GM18867 (cell line): Measurements from ENCODE around the gene SLC6A11.

Experiments
- ATAC-seq: cut with Tn5 transposase; IDR thresholded peaks from one replicate; pipeline ENCODE4 v1.9.1; 2021; ENCODE audit warnings: mild to moderate bottlenecking, moderate library complexity; ENCODE audit not compliant: unreplicated experiment

The SLC6A11 gene

DNA sequence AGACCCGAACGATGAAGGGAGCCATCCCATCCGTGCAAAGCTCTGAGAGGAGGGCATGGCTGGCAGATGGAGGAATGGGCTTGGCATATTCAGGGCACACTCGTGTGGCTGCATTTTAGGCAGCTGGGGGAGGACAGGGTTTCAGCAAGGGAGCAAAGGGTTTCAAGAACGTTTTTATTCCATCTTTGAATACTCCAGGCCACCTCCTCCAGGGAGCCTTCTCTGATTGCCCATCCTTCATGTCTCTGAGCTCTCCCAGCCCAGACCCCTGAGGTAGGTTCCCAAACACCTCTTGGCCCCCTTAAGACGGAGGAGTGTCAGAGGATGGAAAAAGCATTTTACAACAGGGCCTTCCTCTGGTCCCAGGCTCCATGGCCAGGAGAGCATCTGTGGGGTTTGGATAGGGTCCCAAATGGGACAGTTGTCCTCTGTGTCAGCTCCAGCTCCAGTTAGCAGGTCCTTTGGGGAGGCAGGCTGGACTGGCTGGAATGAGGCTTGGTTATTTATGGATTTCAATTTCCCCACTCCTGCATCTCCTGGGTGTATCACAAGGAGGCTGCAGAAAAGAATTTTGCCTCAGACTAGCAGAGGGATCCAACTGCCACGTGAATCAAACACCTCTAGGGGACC, 158.8 kb downstream of the SLC6A11 start:
- ATAC-seq = no peak

DNA sequence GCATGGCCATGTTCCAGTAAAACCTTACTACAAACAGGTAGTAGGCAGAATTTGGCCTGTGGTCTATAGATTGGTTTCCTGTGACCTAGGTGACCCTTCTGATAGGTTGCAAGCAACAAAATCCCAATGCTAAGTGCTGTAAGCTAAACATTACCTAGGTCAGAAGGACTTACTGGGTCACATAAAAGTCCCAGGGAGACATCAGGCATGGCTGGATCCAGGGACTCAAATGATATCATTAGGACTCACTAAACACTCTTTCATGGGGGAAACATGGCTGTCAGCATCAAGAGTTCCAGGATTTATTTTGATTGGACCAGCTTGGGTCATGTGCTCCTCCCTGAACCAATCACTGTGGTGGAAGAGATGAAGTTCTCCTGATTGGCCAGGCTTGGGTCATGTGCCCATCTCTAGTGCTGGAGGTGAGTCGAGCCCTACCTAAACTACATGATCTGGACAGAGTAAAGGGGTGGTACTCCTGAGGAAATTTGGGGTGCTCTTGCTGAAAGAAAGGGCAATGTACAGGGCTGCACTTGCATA, 159.7 kb downstream of the SLC6A11 start:
- ATAC-seq = no peak

DNA sequence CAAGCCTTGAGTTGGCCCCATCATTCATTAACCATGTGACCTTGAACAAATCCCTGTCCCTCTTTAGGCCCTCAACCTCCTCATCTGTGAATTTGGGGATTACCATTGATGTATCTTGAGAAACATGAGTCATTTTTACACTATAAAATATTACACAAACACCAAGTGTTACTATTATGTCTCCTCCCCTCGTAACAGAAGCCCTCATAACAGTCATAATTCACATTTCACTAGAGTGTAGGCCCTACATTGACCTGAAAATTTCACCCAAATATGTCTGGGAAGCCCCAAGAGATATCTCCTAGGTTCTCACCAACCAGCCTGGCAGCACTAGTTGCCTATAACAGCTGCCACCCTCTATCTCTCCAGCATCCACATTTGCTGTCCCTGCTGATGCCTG, 160.7 kb downstream of the SLC6A11 start:
- ATAC-seq = no peak

DNA sequence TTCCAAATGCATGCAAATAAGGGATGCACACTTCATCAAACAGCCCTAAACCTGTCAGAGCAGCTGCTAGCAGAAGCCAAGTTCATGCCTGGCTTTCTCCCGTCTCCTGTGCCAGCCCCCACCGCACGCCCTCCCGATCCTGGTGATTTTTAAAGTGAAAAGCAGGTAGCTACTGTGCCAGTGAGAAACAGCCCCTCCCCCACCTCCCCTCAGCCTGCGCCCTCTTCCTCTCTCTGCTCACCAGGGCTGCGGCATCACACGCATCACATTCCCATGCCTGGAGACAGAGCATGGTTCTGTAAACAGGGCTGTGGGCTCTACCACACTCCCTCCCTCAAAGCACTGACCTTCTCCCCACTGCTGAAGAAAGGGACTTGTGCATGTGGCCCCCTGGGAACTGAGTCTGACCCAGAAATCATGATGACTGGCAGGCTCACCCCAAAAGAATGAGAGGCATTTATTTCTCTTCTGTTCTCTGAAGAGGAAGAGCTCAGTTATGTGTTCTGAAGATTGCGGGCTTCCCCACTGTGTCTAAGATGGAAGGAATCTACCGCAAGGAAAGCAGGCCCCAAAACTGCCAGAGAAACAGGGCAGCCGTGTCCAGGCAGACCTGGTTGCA, 162.0 kb downstream of the SLC6A11 start:
- no peak for ATAC-seq

DNA sequence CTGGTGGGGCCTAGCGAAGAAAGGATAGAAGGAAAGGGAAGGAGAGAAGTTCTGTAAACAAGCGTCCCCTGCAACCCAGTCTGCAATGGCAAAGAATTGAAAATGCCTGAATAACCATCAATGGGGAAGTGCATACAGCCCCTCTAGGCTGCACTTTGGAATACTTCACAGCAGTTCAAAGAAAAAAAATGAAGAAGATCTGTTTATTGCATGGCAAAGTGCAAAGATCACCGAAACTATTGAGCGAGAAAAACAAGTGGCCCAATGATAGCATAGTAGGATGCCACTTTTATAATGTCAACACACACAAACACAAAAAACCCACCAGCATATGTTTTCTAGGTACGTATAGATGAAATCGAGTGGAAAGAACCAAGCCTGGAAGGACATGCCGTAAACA, 162.9 kb downstream of the SLC6A11 start:
- no peak for ATAC-seq

DNA sequence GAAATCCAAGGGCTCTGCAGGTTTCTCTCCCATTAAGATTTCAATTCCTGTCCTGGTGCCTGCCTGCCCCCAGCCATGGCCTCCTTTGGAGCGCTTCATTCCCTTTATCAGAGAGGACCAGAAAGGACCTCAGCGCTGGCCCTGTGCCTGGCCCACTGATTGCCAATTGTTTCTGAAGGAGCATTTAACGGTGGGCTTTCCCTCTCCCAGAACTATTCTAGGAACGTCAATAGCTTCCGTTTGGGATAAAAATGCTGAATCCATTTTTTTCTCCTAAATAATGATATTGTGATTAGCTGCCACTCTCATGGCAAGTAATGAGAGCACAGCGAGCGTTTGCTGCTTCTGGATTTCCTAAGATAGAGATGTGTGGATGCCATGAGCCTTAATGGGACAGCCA, 164.3 kb downstream of the SLC6A11 start:
- no peak for ATAC-seq

DNA sequence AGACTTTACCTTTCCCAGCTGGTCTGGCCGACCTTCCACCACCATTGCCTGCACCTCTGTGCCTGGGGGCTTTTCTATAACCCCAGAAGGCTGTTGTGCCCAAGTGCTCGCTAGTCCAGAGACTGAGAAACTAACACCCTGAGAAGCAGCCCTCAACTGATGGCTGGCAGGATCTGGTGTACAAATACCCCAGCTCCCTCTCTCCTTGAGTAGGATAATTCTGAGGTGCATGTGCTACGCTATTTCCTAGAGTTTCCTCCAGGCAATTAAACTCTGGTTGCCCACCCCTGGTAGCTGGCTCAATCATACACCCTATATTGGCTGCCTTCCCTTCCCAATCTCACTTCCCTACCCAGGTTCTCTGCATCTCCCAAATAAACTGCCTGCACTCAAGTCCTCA, 165.0 kb downstream of the SLC6A11 start:
- no peak for ATAC-seq

DNA sequence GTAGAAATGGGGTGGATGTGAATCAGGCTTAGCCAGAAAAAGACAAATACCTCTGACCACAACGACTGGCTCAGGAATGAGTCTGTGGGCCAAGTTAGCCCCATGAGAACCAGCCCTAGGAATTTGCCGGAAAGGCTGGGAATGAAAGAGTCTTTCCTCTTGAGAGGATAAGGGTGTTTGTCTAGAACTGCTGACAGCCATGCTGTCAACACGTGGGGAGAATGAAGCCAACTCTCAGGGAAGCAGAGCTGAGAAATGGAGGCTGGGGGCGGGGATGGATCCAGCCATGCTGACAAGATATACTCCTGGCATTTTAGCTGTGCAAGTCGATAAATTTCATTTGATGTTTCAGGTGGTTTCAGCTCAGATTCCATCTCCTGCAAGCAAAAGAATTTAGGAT, 165.9 kb downstream of the SLC6A11 start:
- ATAC-seq = no peak

DNA sequence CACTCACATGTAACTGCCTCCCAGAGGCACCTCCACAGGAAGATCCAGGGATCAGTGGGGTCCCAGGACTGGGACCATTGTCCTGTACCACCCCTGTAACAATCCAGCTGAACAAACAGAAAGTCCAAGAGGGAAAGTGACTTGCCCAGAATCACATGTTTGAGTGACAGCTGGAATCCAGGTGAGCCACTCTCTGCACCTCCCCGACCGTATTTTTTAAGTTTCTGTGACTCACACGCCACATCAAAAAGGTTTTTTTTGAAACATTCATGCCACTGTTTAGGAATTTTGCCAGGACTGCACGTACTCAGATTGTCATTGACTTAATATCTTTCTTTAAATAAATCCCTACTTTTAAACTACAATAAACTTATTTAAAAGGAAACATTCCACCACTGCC, 166.8 kb downstream of the SLC6A11 start:
- ATAC-seq = no peak

DNA sequence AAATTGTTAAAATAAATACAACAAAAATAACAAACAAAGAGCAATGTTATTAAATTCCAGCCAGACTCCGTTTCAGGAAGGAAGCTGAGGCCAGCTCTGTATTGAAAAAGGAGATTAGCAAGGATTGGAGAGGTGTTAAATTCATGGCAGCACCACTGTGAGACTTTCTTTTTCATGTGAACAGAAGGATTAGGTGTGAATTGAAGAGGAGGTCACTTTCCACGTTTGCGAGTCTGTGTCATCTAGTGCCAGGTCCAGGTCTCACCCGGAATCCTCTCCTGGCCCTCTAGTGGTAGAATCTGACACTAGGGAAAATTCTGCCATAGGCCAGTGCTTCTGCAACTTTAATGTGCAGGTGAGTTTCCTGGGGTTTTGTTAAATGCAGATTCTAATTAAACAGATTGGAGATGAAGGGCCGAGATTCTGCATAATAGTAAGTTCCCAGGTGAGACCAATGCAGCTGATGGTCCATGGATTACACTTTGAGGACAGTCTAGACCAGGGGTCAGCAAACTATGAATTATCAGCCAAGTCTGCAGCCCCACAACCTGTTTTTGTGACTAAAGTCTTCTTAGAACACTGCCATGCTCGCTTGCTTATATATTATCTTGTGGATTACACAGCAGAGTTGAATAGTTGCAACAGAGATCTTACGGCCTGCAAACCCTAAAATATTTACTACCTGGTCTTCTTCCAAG, 167.3 kb downstream of the SLC6A11 start:
- ATAC-seq = no peak

DNA sequence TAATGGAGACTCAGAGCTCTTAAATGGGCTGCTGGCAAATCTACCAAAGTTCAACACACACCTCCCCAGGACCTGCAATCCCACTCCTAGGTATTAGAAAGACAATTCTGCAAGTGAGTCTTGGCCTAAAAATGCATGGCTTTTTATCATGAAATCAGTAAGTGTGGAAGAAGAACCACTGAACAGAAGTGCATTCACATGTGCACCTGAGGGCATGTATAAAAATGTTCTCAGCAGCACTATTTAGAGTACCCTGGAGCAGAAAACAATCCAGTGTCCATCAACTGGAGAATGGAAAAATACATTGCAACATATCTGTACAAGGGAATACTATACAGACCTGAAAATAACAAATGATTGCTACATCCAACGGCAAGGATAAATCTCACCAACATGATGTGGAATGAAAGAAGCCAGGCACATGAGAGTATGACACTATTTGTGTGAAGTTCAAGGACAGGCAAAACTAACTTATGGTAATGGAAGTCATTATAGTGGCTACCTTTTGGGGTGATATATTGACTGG, 168.4 kb downstream of the SLC6A11 start:
- no peak for ATAC-seq

DNA sequence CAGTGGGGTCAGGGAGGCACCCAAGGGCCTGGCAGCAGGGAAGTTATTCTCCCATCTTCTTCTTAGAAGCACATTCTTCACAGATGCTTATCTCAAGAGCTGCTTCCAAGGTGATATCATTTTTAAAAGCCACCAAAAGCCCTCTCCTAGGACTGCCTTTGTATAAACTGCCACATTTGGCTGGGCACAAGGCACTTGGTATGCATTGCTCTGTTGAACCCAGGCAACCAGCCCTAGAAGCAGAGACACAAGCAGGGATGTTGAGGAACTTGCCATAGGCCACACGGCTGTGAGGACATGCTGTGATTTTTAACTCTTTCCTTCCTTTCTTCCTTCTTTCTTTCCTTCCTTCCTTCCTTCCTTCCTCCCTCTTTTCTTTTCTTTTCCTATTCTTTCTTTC, 169.2 kb downstream of the SLC6A11 start:
- no peak for ATAC-seq

DNA sequence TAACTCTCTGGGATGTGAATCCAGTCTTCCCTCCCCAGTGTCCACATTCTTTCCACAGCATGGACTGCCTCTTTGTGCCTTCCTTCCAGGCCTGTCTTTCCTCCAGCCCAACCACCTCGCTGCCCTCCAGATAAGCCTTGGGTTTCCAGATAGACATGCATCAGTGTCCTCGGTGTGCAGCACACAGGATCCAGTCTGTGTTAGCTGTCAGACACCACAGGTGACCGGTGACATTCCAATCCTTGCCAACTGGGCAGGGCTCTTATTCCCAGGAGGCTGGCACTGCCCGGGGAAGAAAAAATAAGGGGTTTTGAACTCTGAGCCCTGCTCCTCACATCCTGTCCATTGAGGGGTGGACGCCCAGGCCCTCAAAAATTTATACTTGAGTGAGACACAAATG, 170.6 kb downstream of the SLC6A11 start:
- no peak for ATAC-seq

DNA sequence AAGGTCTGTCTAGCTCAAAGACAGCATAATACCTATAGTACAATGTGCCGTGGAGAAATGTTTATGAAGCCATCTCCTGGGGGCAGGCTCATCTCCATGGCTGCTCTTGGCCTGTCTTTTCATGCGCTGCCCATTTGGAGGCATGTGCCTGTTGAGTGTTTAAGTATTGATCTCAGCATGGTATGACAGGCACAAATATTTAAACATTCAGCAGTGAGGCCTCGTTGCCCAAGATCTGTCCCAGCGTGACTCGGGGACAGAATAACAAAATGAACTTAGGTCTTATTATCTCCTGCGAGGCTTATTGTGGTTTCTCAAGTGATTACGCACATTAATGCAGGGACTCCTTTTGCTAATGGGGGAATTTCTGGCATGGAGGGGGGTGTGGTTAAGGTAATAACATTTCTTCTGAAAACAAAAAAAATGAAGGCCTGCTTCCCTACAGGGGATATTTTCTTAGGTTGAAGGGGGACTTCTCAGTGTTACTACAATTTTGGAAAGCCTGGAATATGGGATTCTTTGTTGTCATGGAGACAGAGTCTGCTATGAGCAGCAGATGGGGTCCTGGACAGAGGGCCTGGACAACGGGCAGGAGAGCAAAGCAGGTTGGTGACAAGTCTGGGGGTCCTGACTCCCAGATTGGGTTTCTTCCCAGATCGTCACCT, 172.1 kb downstream of the SLC6A11 start:
- no peak for ATAC-seq

DNA sequence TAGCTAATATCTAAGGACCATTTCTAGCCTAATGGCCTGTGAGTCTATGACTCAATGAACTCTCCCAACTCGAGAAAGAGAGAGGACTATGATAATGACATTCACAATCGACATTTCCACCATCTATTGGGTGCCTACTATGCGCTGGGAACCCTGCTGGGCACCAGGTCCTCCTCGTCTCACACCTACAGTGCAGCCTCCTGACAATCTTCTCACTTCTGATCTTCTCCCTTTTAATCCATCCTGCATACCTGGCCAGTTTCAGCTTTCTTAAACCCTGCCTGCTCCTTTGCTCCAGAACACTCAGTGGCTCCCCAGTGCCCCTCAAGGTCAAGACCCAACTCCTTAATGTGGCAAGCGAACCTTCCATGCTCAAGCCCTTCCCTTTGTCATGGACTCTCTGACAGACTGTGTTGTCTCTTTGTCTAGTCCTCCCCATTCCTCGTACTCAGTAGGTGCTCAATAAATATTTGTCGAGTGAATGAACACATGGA, 173.0 kb downstream of the SLC6A11 start:
- no peak for ATAC-seq
